ENCODE results near the gene NRGN. TPM values are rescaled to one million over a fixed set of nuclear protein-coding genes. Genes with fewer than 3 reads are reported as not detected.

NRGN gene
- total RNA-seq, 6 experiments from 2014 or later: 0.43 to 4.6 (median 1.4) TPM; not detected in 1

- 66% methylated on average over 4 of the region's 4 CpGs for WGBS (ENCODE audit: insufficient coverage, low coverage, low lambda C conversion rate, missing lambda C conversion rate)
- intact Hi-C loops (cut with DNase I): no loop called here
Measured at GRCh38 chr11:124729571-124729970, 10.2 kb upstream of the NRGN start.

DNA sequence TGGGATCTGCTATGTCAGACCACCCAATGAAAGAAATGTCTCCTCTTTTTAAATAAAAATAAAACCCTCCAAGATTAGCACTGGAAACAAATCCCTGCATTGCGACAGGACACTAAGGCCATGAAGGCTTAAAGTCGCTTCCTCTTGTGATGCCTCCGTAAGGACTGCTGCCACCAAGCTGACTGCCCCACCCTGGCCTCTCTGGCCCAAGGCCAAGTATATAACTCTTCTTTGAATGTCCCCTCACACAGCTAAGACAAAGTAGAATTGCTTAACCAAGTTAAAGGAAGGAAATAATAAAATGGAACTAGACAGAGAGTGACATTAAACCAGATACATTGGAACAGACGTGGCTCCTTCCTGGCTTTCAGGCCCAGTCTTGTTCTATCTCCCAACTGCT, 7.5 kb upstream of the NRGN start:
- H3K27ac ChIP-seq: no peak overlapping the region
- ATAC-seq (peak; percentile 54 to 67 (median 60)), DNase-seq (no peak)

More at GRCh38 chr11:124729571-124729970, 10.2 kb upstream of the NRGN start:
- Histone ChIP-seq H3K4me1 (no peaks in the 10 kb centered on the region), H3K4me3 (no peak overlapping the region), H3K27me3 (no peaks in the 10 kb centered on the region), H3K36me3 (no peaks in the 10 kb centered on the region), H3K9me3 (no peaks in the 10 kb centered on the region), H3K27ac (no peak overlapping the region)
- ATAC-seq: no peak
- TF ChIP-seq POLR2A (IDR thresholded peaks at IDR 0.05): no peak
- no peak for TF ChIP-seq CTCF (IDR thresholded peaks at IDR 0.05)
- DNase-seq: no peak

GRCh38 chr11:124736736-124737135, 3.0 kb upstream of the NRGN start:
- intact Hi-C loops (cut with DNase I): no loop called here
- no peak overlapping the region for H3K27ac ChIP-seq
- no peak overlapping the region for H3K4me3 ChIP-seq
- DNase-seq (no peak), ATAC-seq (no peak)
- peaks cover 0 to 11% (median 0%) of the 10 kb centered on the region in 4 donors for H3K4me1 ChIP-seq
- 18% methylated on average over 2 of the region's 3 CpGs for WGBS (ENCODE audit: insufficient coverage, low coverage, low lambda C conversion rate, missing lambda C conversion rate)
- H3K27me3 ChIP-seq: no peaks in the 10 kb centered on the region
- H3K36me3 ChIP-seq: no peaks in the 10 kb centered on the region
- TF ChIP-seq POLR2A (IDR thresholded peaks at IDR 0.05) (no peak), CTCF (IDR thresholded peaks at IDR 0.05) (no peak)
- no peaks in the 10 kb centered on the region for H3K9me3 ChIP-seq

More for the DNA sequence above, 7.5 kb upstream of the NRGN start:
- Histone ChIP-seq H3K4me3 (no peak overlapping the region), H3K4me1 (no peaks in the 10 kb centered on the region), H3K27me3 (no peaks in the 10 kb centered on the region), H3K36me3 (no peaks in the 10 kb centered on the region), H3K9me3 (no peaks in the 10 kb centered on the region)
- no peak for TF ChIP-seq POLR2A (IDR thresholded peaks at IDR 0.05)
- no peak for TF ChIP-seq CTCF (IDR thresholded peaks at IDR 0.05)
- WGBS (ENCODE audit: insufficient coverage, low coverage, low lambda C conversion rate, missing lambda C conversion rate): 70% methylated on average over 4 of the region's 4 CpGs
- intact Hi-C loops (cut with DNase I): no loop called here

DNA sequence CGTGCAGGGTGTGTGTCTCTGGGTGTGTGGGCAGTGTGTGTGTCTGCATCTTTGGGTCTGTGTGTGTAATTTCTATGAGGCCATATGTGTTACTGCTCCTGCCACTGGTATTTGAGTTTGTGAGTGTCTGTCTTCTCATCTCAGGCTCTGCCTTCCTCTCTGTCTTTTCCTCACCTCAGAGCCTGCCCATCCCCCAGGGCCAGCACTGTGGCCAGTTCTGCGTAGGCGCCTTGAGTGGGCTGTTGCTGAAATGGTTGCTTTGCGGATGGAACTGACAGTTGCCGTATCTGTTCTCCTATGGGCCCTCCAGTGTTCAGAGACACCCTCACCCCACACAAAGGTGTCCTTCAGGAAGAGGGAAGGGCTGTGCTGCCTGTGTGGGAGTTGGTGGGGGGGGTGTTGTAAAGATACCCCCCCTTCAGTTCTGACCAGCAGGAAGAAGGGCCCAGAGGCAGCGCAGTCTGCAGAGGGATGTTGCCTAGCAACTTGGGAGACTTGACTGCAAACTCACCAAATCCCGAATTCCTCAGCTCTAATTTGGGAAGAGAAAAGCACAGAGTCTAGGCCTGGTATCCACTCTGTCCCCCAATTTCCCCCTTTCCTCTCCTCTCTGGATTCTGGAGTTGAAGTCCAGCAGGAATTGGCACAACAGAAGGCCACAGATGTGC, 2.0 kb upstream of the NRGN start:
- no peak for ATAC-seq
- DNase-seq: no peak
- no peak for TF ChIP-seq POLR2A (IDR thresholded peaks at IDR 0.05)
- no peak for TF ChIP-seq CTCF (IDR thresholded peaks at IDR 0.05)
- H3K36me3 ChIP-seq: no peaks in the 10 kb centered on the region
- no peak overlapping the region for H3K27ac ChIP-seq
- H3K4me3 ChIP-seq: no peak overlapping the region
- intact Hi-C loops (cut with DNase I): no loop called here
- 31% methylated on average over 5 of the region's 7 CpGs for WGBS (ENCODE audit: insufficient coverage, low coverage, low lambda C conversion rate, missing lambda C conversion rate)
- no peaks in the 10 kb centered on the region for H3K9me3 ChIP-seq
- no peaks in the 10 kb centered on the region for H3K27me3 ChIP-seq
- H3K4me1 ChIP-seq: peaks cover 0 to 11% (median 0%) of the 10 kb centered on the region in 4 donors
